Common myeloid progenitor, CD34-positive (primary cell): ENCODE results near the gene CCP110.

Source experiments
- CTCF ChIA-PET: fragments of 350-600 bp; sonication (Branson Sonifier 250); formaldehyde crosslinking; loops from one replicate; lab custom pipeline; 2021; ENCODE audit warnings: antibody characterized with exemption; lab: Charles Lee
- POLR2A ChIA-PET: fragments of 350-600 bp; sonication (Branson Sonifier 250); formaldehyde crosslinking; loops from one replicate; lab custom pipeline; 2021; ENCODE audit warnings: antibody characterized with exemption; lab: Charles Lee
- DNase-seq, 3 donors: peaks; one replicate each; pipeline versions ENCODE4 v3.0.0 to v3.0.0-alpha.2; 2013
- H3K27ac ChIP-seq, 2 experiments: 1 replicate in 1 of 2; 2 replicates in 1 of 2; pipeline ENCODE4 v1.7.0; 2013; ENCODE audit warnings: inconsistent platforms in 2 of 2, low read length in 2 of 2, mild to moderate bottlenecking in 2 of 2, low read depth in 1 of 2, moderate library complexity in 1 of 2; ENCODE audit not compliant: severe bottlenecking in 2 of 2, insufficient read depth in 1 of 2, poor library complexity in 1 of 2
- H3K27me3 ChIP-seq, 5 experiments: replicated peaks in 2 of 5; 1 replicate in 3 of 5; 2 replicates in 2 of 5; pipeline versions ENCODE4 v1.6.1 to v1.7.0; 2013; ENCODE audit warnings: low read length in 4 of 5, mild to moderate bottlenecking in 2 of 5, moderate library complexity in 2 of 5, inconsistent platforms in 1 of 5; ENCODE audit not compliant: insufficient read depth in 5 of 5, control insufficient read depth in 4 of 5
- H3K36me3 ChIP-seq, 4 experiments: 1 replicate in 2 of 4; 2 replicates in 2 of 4; pipeline versions ENCODE4 v1.6.1 to v1.7.0; 2013; ENCODE audit warnings: low read length in 3 of 4, control low read depth in 1 of 4, mild to moderate bottlenecking in 1 of 4; ENCODE audit not compliant: control insufficient read depth in 4 of 4, insufficient read depth in 4 of 4
- H3K4me1 ChIP-seq, 4 experiments: 1 replicate in 3 of 4; 2 replicates in 1 of 4; pipeline versions ENCODE4 v1.6.1 to v1.7.1; 2013; ENCODE audit warnings: low read length in 3 of 4, mild to moderate bottlenecking in 3 of 4, control low read depth in 1 of 4, inconsistent platforms in 1 of 4, moderate library complexity in 1 of 4; ENCODE audit not compliant: control insufficient read depth in 4 of 4, insufficient read depth in 4 of 4; ENCODE audit errors: control extremely low read depth in 1 of 4
- H3K4me3 ChIP-seq, 7 experiments: 1 replicate in 4 of 7; 2 replicates in 3 of 7; pipeline versions ENCODE4 v1.5.1 to v1.7.0; 2013; ENCODE audit warnings: mild to moderate bottlenecking in 7 of 7, low read length in 6 of 7, moderate library complexity in 6 of 7, inconsistent platforms in 2 of 7, low read depth in 2 of 7, control low read depth in 1 of 7; ENCODE audit not compliant: insufficient read depth in 4 of 7, control insufficient read depth in 1 of 7; ENCODE audit errors: extremely low read depth in 1 of 7
- H3K9me3 ChIP-seq, 5 experiments: 1 replicate in 4 of 5; 2 replicates in 1 of 5; pipeline versions ENCODE4 v1.6.1 to v1.7.1; 2013; ENCODE audit warnings: low read length in 4 of 5, mild to moderate bottlenecking in 2 of 5, inconsistent platforms in 1 of 5, low read depth in 1 of 5, moderate library complexity in 1 of 5; ENCODE audit not compliant: control insufficient read depth in 4 of 5, insufficient read depth in 2 of 5; ENCODE audit errors: control extremely low read depth in 1 of 5
- WGBS: methylation state at CpG from one replicate; pipeline ENCODE4 v1.1.5; 2013; ENCODE audit not compliant: insufficient coverage; 5-methylcytosine and 5-hydroxymethylcytosine counted together

Gene CCP110

GRCh38 chr16:19506965-19507364, 16.8 kb upstream of the CCP110 start:
- CTCF ChIA-PET: interaction anchor here (1.3 to 3.5 kb wide), 3 partner anchors 11 to 118 kb away, joined by 3 to 11 read pairs (median 5); no protein-coding TSS in a partner anchor
- 100% methylated on average over 3 of the region's 4 CpGs for WGBS
- Histone ChIP-seq H3K27ac (no peak overlapping the region), H3K4me1 (no peaks in the 10 kb centered on the region), H3K4me3 (no peak overlapping the region), H3K36me3 (peaks cover 14 to 76% (median 45%) of the 10 kb centered on the region in 4 experiments), H3K9me3 (no peaks in the 10 kb centered on the region), H3K27me3 (no peaks in the 10 kb centered on the region)
- POLR2A ChIA-PET: no interaction called here
- DNase-seq: no peak

- CTCF ChIA-PET: interaction anchor here (1.0 to 3.5 kb wide), 3 partner anchors 12 to 119 kb away, joined by 3 to 11 read pairs (median 3); no protein-coding TSS in a partner anchor
- DNase-seq: no peak
- WGBS: 100% methylated on average over 1 of the region's 2 CpGs
- Histone ChIP-seq H3K4me3 (no peak overlapping the region), H3K27ac (no peak overlapping the region), H3K4me1 (peaks cover 0 to under 1% (median 0%) of the 10 kb centered on the region in 4 experiments), H3K27me3 (no peaks in the 10 kb centered on the region), H3K9me3 (no peaks in the 10 kb centered on the region), H3K36me3 (peaks cover 11 to 67% (median 41%) of the 10 kb centered on the region in 4 experiments)
- POLR2A ChIA-PET: interaction anchor here (1.1 kb wide), 1 partner anchor 13 kb away, joined by 3 read pairs; no protein-coding TSS in a partner anchor
Observed at GRCh38 chr16:19507867-19508266, 15.9 kb upstream of the CCP110 start.

GRCh38 chr16:19512297-19512696, 11.4 kb upstream of the CCP110 start:
- no peak overlapping the region for H3K4me3 ChIP-seq
- no peak overlapping the region for H3K27ac ChIP-seq
- ChIA-PET POLR2A (no interaction called here), CTCF (interaction anchor here (7.0 kb wide), 1 partner anchor 10 kb away, joined by 36 read pairs; no protein-coding TSS in a partner anchor)
- no peaks in the 10 kb centered on the region for H3K27me3 ChIP-seq
- DNase-seq: no peak
- peaks cover 11 to 47% (median 28%) of the 10 kb centered on the region in 4 experiments for H3K36me3 ChIP-seq
- peaks cover 5 to 17% (median 8%) of the 10 kb centered on the region in 4 experiments for H3K4me1 ChIP-seq
- no peaks in the 10 kb centered on the region for H3K9me3 ChIP-seq

GRCh38 chr16:19513377-19514053, 10.2 kb upstream of the CCP110 start:
- Histone ChIP-seq H3K27me3 (no peaks in the 10 kb centered on the region), H3K4me3 (peak overlapping the region in 5 of 7 experiments; percentile 14 to 69 (median 49)), H3K27ac (peak overlapping the region in 1 of 2 experiments; percentile 31), H3K9me3 (no peaks in the 10 kb centered on the region), H3K4me1 (peaks cover 5 to 17% (median 8%) of the 10 kb centered on the region in 4 experiments), H3K36me3 (peaks cover 5 to 36% (median 23%) of the 10 kb centered on the region in 4 experiments)
- WGBS: 43% methylated on average over 1 of the region's 4 CpGs
- peak in 2 of 3 donors; percentile 59 to 76 for DNase-seq
- CTCF ChIA-PET: interaction anchor here (1.1 to 7.0 kb wide), 2 partner anchors 11 to 41 kb away, joined by 3 to 36 read pairs; no protein-coding TSS in a partner anchor
- POLR2A ChIA-PET: interaction anchor here (0.6 kb wide), 1 partner anchor 1113 kb away, joined by 3 read pairs; no protein-coding TSS in a partner anchor

GRCh38 chr16:19515757-19516156, 8.0 kb upstream of the CCP110 start:
- no CpG with 5 or more reads among the region's 2 CpGs for WGBS
- ChIA-PET CTCF (interaction anchor here (7.0 kb wide), 1 partner anchor 13 kb away, joined by 36 read pairs; no protein-coding TSS in a partner anchor), POLR2A (no interaction called here)
- Histone ChIP-seq H3K4me3 (no peak overlapping the region), H3K4me1 (peaks cover 7 to 27% (median 18%) of the 10 kb centered on the region in 4 experiments), H3K9me3 (no peaks in the 10 kb centered on the region), H3K27ac (no peak overlapping the region), H3K27me3 (no peaks in the 10 kb centered on the region), H3K36me3 (peaks cover 7 to 25% (median 17%) of the 10 kb centered on the region in 4 experiments)
- no peak for DNase-seq

- ChIA-PET CTCF (interaction anchor here (1.7 to 7.0 kb wide), 2 partner anchors 12 to 15 kb away, joined by 5 to 36 read pairs; no protein-coding TSS in a partner anchor), POLR2A (no interaction called here)
- peak in 2 of 3 donors; percentile 28 to 56 for DNase-seq
- WGBS: 96% methylated on average over 4 of the region's 8 CpGs
- Histone ChIP-seq H3K36me3 (peaks cover 7 to 25% (median 17%) of the 10 kb centered on the region in 4 experiments), H3K27me3 (no peaks in the 10 kb centered on the region), H3K27ac (no peak overlapping the region), H3K4me3 (no peak overlapping the region), H3K9me3 (no peaks in the 10 kb centered on the region), H3K4me1 (peaks cover 13 to 38% (median 28%) of the 10 kb centered on the region in 4 experiments)
Observed at GRCh38 chr16:19517424-19518089, 6.2 kb upstream of the CCP110 start.
